ENCODE data around the gene TMEM187. TPM values are rescaled to one million over a fixed set of nuclear protein-coding genes. Genes with fewer than 3 reads are reported as not detected.

TMEM187 gene
- total and polyA plus RNA-seq, 12 donors, result 4.0 to 29.2 (median 12.9) TPM

- 68 to 78% (median 74%) methylated on average over 14 to 27 of the region's 27 CpGs for WGBS, 4 donors
- no peak for DNase-seq
- peaks cover 3 to 18% of the 10 kb centered on the region in 2 donors for H3K4me1 ChIP-seq (replicated peaks in 1 of 2)
These were observed 50.9 kb downstream of the TMEM187 start for GRCh38 chrX:154023276-154024000.

GRCh38 chrX:154024271-154024670 lies 51.7 kb downstream of the TMEM187 start:
- no peaks in the 10 kb centered on the region for H3K36me3 ChIP-seq (replicated peaks in 1 of 2)
- WGBS, 4 donors, result 84 to 93% (median 87%) methylated on average over 10 to 15 of the region's 15 CpGs
- intact Hi-C loops (cut with DNase I), result no loop called here
- H3K4me3 ChIP-seq, result no peak overlapping the region
- H3K27me3 ChIP-seq, result no peaks in the 10 kb centered on the region
- no peak for TF ChIP-seq CTCF (IDR thresholded peaks at IDR 0.05)
- no peak for TF ChIP-seq POLR2A (IDR thresholded peaks at IDR 0.05)
- H3K4me1 ChIP-seq (replicated peaks in 1 of 2), result peaks cover 6 to 23% of the 10 kb centered on the region in 2 donors
- H3K27ac ChIP-seq, result no peak overlapping the region
- H3K9me3 ChIP-seq (replicated peaks in 1 of 3), result no peaks in the 10 kb centered on the region
- no peak for DNase-seq

More at GRCh38 chrX:154023276-154024000, 50.9 kb downstream of the TMEM187 start:
- no peaks in the 10 kb centered on the region for H3K9me3 ChIP-seq (replicated peaks in 1 of 3)
- no peak overlapping the region for H3K27ac ChIP-seq
- H3K36me3 ChIP-seq (replicated peaks in 1 of 2), result no peaks in the 10 kb centered on the region
- H3K4me3 ChIP-seq, result no peak overlapping the region
- H3K27me3 ChIP-seq, result no peaks in the 10 kb centered on the region
- intact Hi-C loops (cut with DNase I), result no loop called here
- no peak for TF ChIP-seq CTCF (IDR thresholded peaks at IDR 0.05)
- no peak for TF ChIP-seq POLR2A (IDR thresholded peaks at IDR 0.05)

GRCh38 chrX:154025230-154025629 lies 52.7 kb downstream of the TMEM187 start:
- intact Hi-C loops (cut with DNase I), result no loop called here
- WGBS, 4 donors, result 69 to 83% (median 75%) methylated on average over 3 to 8 of the region's 8 CpGs
- Histone ChIP-seq H3K36me3 (replicated peaks in 1 of 2) (peaks cover 0 to 8% of the 10 kb centered on the region in 2 donors), H3K27me3 (no peaks in the 10 kb centered on the region), H3K9me3 (replicated peaks in 1 of 3) (no peaks in the 10 kb centered on the region), H3K4me3 (no peak overlapping the region), H3K4me1 (replicated peaks in 1 of 2) (peaks cover 6 to 23% of the 10 kb centered on the region in 2 donors), H3K27ac (peak overlapping the region in 2 of 5 donors; percentile 8 to 29)
- TF ChIP-seq CTCF (IDR thresholded peaks at IDR 0.05), result no peak
- no peak for TF ChIP-seq POLR2A (IDR thresholded peaks at IDR 0.05)
- DNase-seq, result no peak

- Histone ChIP-seq H3K9me3 (replicated peaks in 1 of 3) (no peaks in the 10 kb centered on the region), H3K4me3 (no peak overlapping the region), H3K4me1 (replicated peaks in 1 of 2) (peaks cover 6 to 13% of the 10 kb centered on the region in 2 donors), H3K27ac (no peak overlapping the region), H3K36me3 (replicated peaks in 1 of 2) (peaks cover 0 to 18% of the 10 kb centered on the region in 2 donors), H3K27me3 (no peaks in the 10 kb centered on the region)
- intact Hi-C loops (cut with DNase I), result no loop called here
- 80 to 90% (median 86%) methylated on average over 1 to 21 of the region's 21 CpGs for WGBS, 4 donors
- TF ChIP-seq POLR2A (IDR thresholded peaks at IDR 0.05) (no peak), CTCF (IDR thresholded peaks at IDR 0.05) (no peak)
- no peak for DNase-seq
These were observed 53.8 kb downstream of the TMEM187 start for GRCh38 chrX:154026136-154027021.

Data from adrenal gland (tissue), 12 donors.